GM10266 (cell line): ENCODE data around the gene ADARB1.

ENCODE experiments used
- DNase-seq: peaks from one replicate; pipeline ENCODE4 v3.0.0; 2012; ENCODE audit errors: extremely low spot score
- TF ChIP-seq, protein P1 (sequence below): IDR thresholded peaks from 2 replicates; pipeline ENCODE4 v1.5.1; 2012; ENCODE audit warnings: mild to moderate bottlenecking, low read depth; ENCODE audit not compliant: control insufficient read depth, insufficient read depth; ENCODE audit errors: missing control alignments

Gene ADARB1

DNA sequence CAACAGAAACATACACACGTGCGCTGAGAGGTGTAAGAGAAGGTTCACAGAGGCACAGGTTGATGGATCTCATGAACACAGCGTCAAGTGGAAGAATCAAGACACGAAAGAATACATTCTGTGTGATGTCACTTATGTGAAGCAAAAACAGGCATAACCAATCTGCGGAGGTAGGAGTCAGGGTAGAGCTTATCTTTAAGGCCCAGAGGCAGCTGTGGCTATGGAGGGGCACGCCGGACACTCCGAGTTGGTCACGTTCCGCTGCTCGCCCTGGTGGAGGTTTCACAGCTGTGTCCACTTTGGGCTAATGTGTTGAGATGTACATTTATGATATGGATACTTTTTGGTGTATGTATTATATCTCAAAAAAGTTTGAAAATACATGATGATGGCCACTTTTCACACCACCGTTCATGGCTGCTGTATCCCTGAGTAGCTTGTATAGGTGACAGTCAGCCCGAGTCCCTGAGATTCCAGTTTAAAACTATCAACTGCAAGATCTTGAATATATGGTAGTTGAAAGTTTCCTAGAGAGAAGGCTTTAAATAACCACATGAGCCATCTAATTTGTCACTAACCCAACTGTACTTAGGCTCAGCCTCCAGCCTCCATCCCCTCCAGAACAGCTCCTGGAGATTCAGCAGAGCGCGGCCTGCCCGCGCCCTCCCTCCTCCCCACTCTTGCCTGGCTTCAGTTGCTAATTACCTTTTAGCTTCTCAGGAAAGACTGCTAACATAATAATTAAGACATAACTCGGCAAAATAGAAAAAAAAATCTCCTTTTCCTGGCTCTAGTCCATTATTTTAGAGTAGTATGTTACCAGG, 6.7 kb upstream of the ADARB1 start:
- no peak for DNase-seq
- TF ChIP-seq, protein P1, sequence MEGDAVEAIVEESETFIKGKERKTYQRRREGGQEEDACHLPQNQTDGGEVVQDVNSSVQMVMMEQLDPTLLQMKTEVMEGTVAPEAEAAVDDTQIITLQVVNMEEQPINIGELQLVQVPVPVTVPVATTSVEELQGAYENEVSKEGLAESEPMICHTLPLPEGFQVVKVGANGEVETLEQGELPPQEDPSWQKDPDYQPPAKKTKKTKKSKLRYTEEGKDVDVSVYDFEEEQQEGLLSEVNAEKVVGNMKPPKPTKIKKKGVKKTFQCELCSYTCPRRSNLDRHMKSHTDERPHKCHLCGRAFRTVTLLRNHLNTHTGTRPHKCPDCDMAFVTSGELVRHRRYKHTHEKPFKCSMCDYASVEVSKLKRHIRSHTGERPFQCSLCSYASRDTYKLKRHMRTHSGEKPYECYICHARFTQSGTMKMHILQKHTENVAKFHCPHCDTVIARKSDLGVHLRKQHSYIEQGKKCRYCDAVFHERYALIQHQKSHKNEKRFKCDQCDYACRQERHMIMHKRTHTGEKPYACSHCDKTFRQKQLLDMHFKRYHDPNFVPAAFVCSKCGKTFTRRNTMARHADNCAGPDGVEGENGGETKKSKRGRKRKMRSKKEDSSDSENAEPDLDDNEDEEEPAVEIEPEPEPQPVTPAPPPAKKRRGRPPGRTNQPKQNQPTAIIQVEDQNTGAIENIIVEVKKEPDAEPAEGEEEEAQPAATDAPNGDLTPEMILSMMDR = no peak

DNA sequence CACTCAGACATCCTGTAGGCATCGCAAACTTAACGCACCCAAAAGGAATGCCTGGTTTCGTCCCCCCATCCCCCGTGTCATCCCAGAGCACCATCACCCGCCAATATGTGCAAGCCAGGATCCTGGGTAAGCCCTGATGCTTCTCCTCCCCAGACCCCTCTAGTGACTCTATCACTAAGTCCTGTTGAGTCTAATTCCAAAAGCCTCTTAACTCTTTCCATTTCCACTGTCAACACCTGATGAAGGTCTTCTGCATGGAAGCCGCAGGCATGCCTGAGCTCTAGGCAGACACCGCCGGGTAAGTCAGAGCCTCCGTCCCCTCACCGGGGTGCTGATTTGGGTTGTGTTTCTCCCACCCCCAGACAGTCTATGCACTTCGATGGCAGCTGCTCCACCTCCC, 5.3 kb upstream of the ADARB1 start:
- TF ChIP-seq, protein P1 = no peak
- no peak for DNase-seq

DNA sequence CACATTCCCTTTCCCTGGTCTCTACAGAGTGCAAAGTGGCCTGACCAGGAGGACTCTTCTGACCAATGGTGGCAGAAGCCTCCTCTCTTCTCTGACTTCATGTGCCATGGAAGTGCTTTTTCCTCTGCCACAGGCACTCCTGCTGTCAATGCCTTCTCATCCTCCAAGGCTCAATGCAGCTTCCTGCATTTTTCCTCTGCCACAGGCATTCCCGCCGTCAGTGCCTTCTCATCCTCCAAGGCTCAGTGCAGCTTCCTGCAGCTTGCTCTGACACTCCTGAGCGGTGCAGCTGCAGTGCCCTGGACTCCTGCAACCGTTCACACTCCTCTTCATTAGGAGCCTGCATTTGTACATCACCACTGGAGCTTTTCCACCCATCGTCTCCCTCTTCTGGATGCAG, 4.7 kb upstream of the ADARB1 start:
- DNase-seq = no peak
- TF ChIP-seq, protein P1 = no peak

DNA sequence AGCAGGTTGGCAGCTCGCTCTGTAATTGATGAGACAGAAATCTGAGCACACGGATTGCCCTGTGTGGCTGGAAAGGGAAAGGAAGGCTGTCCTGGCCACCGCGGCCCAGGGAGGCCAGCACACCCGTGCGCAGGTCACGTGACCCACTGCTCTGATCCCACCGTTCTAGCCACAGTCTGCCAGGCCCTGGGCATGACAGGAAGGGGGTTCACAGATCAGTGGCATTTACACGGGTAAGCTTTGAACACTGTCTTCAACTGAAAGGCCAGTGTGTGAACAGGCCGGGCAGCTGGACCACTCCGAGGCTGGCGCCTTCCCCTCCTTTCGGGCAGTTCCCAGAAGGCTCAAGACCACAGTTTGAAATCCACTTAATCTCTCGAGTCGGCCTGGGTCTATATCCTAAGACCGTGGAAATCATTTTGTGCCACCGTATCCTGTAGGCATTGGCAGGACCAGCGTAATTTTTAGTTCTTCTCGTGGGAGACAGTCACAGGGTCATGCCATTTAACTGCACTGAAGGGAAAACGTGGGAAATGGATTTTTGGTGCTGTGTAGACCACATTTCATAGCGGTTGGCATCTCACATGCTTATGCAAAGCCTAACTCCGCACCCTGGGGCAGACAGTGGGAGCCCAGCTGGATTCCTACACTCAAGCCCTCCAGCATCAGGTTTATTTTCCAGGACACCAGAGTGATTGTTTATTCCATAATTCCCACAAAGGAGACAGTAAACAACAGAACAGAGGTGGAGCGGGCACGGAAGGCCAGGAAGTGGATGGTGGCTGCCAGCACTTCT, 3.1 kb upstream of the ADARB1 start:
- TF ChIP-seq, protein P1 = no peak
- DNase-seq = no peak

DNA sequence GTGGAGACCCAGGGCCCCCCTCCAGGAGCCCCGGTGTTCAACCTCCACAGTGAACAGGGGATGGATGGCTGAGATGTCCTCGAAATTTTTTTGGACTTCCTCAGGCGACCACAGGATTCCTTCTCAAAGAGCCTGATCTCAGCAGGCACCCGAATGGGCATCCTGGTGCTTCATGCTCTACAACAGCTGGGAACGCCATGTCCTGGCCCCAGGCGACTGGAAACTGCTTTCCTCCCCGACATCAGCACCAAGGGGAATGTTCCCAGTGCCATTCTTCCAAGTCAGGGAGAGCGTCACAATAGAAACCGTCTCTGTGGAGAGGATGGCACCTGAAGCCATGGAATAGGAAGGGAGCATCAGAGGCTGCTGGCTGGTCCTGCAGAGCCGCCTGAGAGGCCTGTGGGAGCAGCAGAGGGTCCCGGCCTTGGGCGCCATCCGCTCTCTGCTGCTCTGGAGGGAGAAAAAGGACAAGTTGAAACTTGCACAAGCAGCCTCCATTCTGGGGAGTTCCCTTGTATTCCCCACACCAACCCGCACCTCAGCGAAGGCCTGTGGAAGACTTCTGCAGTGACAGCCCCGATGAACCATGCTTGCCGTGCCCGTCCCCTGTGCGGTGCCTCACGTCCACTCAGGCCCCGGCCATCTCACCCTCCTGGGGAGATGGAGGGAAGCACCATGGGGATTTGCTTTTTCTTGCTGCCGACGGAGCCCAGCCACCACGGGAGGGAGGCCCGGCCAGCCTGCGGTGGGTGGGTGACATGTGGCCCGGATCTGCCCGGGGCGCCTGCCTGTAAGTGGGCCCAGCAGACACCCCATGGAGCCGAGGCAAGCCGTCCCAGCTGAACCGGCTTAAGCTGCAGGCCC, 2.3 kb upstream of the ADARB1 start:
- TF ChIP-seq, protein P1 = no peak
- no peak for DNase-seq

DNA sequence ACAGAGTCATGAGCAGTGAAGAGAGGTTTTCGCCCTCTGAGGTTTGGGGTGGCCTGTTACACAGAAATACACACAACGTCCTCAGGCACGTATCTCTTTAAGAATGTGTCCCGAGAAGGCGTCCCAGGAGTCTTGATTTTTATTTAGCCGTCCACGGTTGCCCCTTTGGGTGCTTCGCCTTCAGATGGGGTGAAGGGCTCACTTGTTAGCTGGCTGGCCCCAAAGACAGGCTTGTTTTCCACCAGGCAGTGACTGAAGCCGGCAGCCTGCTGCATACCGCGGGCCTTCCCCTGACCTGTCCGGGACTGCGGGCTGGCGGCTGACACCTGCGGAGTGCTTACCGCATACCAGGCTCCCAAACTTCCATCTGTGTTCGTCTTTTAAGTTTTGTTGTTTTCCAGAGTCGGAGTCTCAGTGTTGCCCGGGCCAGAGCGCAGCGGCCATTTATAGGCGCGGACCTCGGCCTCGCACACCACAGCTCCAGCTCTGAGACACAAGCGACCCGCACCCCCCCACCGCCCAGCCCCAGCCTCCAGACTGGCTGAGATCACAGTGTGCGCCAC, 1.6 kb upstream of the ADARB1 start:
- no peak for DNase-seq
- TF ChIP-seq, protein P1 = no peak
